ENCODE measurements around the gene ATP5MC3.

ATP5MC3 gene

GRCh38 chr2:175140332-175140731 lies 41.2 kb downstream of the ATP5MC3 start:
- no peak for TF ChIP-seq TAF1 (IDR thresholded peaks at IDR 0.05; ENCODE audit: low read depth)
- TF ChIP-seq TCF12 (IDR thresholded peaks at IDR 0.05; ENCODE audit: low read depth): no peak
- TF ChIP-seq EP300 (IDR thresholded peaks at IDR 0.05; ENCODE audit: borderline replicate concordance): no peak
- TF ChIP-seq CEBPB (IDR thresholded peaks at IDR 0.05): no peak
- TF ChIP-seq MAX (IDR thresholded peaks at IDR 0.05): no peak

- no peak for TF ChIP-seq FOXM1 (IDR thresholded peaks at IDR 0.05; ENCODE audit: borderline replicate concordance, low read depth)
- TF ChIP-seq NFIC (IDR thresholded peaks at IDR 0.05): no peak
- no peak for TF ChIP-seq CREB1 (IDR thresholded peaks at IDR 0.05; ENCODE audit: low read depth)
- TF ChIP-seq EP300 (IDR thresholded peaks at IDR 0.05; ENCODE audit: borderline replicate concordance): no peak
- TF ChIP-seq CEBPB (IDR thresholded peaks at IDR 0.05): no peak
- no peak for TF ChIP-seq YY1 (IDR thresholded peaks at IDR 0.05; ENCODE audit: low read depth)
- no peak for TF ChIP-seq RAD21 (IDR thresholded peaks at IDR 0.05; ENCODE audit: low read depth)
- no peak for TF ChIP-seq MAX (IDR thresholded peaks at IDR 0.05)
- no peak for TF ChIP-seq REST (IDR thresholded peaks at IDR 0.05; ENCODE audit: low read depth)
- TF ChIP-seq ZBTB7A (IDR thresholded peaks at IDR 0.05; ENCODE audit: low read depth): no peak
- no peak for TF ChIP-seq TAF1 (IDR thresholded peaks at IDR 0.05; ENCODE audit: low read depth)
- no peak for TF ChIP-seq USF1 (IDR thresholded peaks at IDR 0.05)
- no peak for TF ChIP-seq TEAD4 (IDR thresholded peaks at IDR 0.05)
- TF ChIP-seq TCF12 (IDR thresholded peaks at IDR 0.05; ENCODE audit: low read depth): no peak
Observed at GRCh38 chr2:175137793-175138192, 43.7 kb downstream of the ATP5MC3 start.

GRCh38 chr2:175136334-175137215 lies 44.9 kb downstream of the ATP5MC3 start:
- no peak for TF ChIP-seq REST (IDR thresholded peaks at IDR 0.05; ENCODE audit: low read depth)
- no peak for TF ChIP-seq TCF12 (IDR thresholded peaks at IDR 0.05; ENCODE audit: low read depth)
- no peak for TF ChIP-seq EGR1 (IDR thresholded peaks at IDR 0.05)
- no peak for TF ChIP-seq FOXM1 (IDR thresholded peaks at IDR 0.05; ENCODE audit: borderline replicate concordance, low read depth)
- no peak for TF ChIP-seq USF1 (IDR thresholded peaks at IDR 0.05)
- TF ChIP-seq TAF1 (IDR thresholded peaks at IDR 0.05; ENCODE audit: low read depth): no peak
- no peak for TF ChIP-seq EP300 (IDR thresholded peaks at IDR 0.05; ENCODE audit: borderline replicate concordance)
- no peak for TF ChIP-seq CEBPB (IDR thresholded peaks at IDR 0.05)
- no peak for TF ChIP-seq NFIC (IDR thresholded peaks at IDR 0.05)
- TF ChIP-seq CREB1 (IDR thresholded peaks at IDR 0.05; ENCODE audit: low read depth): no peak
- TF ChIP-seq YY1 (IDR thresholded peaks at IDR 0.05; ENCODE audit: low read depth): no peak
- no peak for TF ChIP-seq RAD21 (IDR thresholded peaks at IDR 0.05; ENCODE audit: low read depth)
- no peak for TF ChIP-seq MAX (IDR thresholded peaks at IDR 0.05)

- TF ChIP-seq CREB1 (IDR thresholded peaks at IDR 0.05; ENCODE audit: low read depth): no peak
- no peak for TF ChIP-seq TAF1 (IDR thresholded peaks at IDR 0.05; ENCODE audit: low read depth)
- no peak for TF ChIP-seq YY1 (IDR thresholded peaks at IDR 0.05; ENCODE audit: low read depth)
- TF ChIP-seq MAX (IDR thresholded peaks at IDR 0.05): no peak
- TF ChIP-seq EGR1 (IDR thresholded peaks at IDR 0.05): no peak
- TF ChIP-seq USF1 (IDR thresholded peaks at IDR 0.05): no peak
- TF ChIP-seq FOXM1 (IDR thresholded peaks at IDR 0.05; ENCODE audit: borderline replicate concordance, low read depth): no peak
- TF ChIP-seq NFIC (IDR thresholded peaks at IDR 0.05): no peak
- TF ChIP-seq REST (IDR thresholded peaks at IDR 0.05; ENCODE audit: low read depth): no peak
- TF ChIP-seq EP300 (IDR thresholded peaks at IDR 0.05; ENCODE audit: borderline replicate concordance): no peak
- no peak for TF ChIP-seq CEBPB (IDR thresholded peaks at IDR 0.05)
- no peak for TF ChIP-seq TEAD4 (IDR thresholded peaks at IDR 0.05)
- TF ChIP-seq TCF12 (IDR thresholded peaks at IDR 0.05; ENCODE audit: low read depth): no peak
Observed at GRCh38 chr2:175135862-175136261, 45.6 kb downstream of the ATP5MC3 start.
